Measurements from ENCODE around the gene TMBIM1.

TMBIM1 gene

GRCh38 chr2:218272531-218273212, 19.6 kb downstream of the TMBIM1 start:
- peak; percentile 70 for DNase-seq (ENCODE audit: low read depth)

DNA sequence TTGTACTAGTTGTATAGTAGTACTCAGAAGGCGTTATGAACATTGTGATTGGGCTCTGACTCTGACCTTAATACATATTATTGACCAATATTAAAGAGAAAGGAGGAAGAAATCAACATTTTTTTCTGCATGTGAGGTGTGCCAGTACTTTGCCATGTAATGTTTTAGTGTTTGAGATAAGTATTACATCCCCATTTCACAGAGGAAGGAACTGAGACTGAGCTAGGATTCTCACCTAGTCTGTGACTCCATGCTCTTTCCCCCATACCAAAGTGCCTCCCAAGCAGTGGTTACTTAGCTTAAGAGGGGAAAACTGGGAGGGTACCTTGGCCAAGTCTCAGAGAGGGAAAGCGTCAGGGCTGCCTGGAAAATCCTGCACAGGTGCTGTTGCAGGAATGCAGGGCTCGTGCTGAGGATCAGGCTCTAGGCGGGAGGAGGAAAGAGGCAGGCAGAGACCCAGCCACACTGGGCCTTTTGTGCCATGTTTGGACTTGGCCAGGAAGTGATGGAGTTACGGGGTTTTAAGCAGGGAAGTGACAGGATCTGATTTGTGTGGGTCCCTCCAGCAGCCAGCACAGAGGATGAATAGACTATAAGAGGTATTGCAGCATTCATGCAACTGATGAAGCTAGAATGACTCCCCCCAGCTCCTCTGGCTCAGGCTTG, 20.3 kb downstream of the TMBIM1 start:
- DNase-seq (ENCODE audit: low read depth), result no peak

- DNase-seq (ENCODE audit: low read depth), result no peak
Observed at GRCh38 chr2:218271487-218271797, 20.9 kb downstream of the TMBIM1 start.

DNA sequence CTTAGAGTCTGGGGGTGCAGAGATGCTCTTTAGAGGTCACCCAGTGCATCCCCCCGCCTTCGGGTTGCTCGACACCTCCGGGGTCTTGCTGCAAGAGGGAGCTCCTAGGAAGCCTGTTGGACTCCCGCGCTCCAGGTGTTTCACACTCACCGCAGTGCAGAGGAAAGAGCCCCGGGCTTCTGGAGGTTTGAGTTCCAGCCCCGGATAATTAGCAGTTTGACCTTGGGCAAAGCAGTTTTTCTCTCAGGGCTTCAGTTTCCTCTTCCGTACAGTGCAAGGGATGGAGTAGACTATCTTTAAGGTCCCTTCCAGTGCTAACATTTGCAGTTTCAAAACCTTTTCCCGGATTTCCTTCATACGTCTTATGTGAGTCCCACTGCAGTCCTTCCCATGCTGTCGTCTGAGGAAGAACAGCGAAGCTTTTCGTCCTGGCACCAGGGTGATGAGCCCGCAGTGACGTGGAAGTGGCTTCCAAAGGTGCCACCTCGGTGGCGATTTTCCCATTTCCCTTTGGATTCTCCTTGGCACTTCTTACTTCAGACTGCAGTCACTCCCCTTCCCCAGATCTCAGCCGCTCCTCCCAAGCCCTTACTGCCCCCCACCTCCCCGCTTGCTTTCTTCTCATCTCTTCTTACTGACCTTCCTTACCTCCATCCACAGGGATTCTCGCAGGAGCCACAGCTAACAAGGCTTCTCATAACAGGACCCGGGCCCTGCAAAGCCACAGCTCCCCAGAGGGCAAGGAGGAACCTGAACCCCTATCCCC, 21.4 kb downstream of the TMBIM1 start:
- DNase-seq (ENCODE audit: low read depth), result no peak

GRCh38 chr2:218269900-218270720, 22.2 kb downstream of the TMBIM1 start, which contains the start of the genes AAMP and PNKD:
Gene AAMP (minus strand): TSS chr2:218270137. CDS start chr2:218270086, 51 bp downstream.
Gene PNKD (plus strand): TSS chr2:218270519. CDS start chr2:218270536, 17 bp downstream.
- DNase-seq (ENCODE audit: low read depth), result peak; percentile 95

DNA sequence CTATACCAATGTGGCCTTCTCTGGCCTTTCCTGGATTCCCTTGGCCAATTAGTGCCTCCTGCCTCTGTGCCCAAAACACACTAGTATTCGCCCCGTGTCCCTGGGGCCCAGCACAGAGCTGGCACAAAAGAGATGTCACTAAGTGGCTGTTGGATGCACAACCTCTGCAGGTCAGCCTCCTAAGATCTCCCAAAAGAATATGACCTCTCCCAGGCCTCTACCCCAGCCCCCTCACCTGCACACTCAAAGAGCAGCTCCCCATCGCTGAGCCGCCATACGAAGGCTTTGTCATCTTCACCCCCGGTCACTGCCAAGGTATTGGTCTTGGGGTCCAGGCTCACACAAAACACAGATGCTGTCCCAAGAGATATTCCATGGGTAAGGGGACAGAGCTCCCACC, 25.0 kb downstream of the TMBIM1 start:
- DNase-seq (ENCODE audit: low read depth), result no peak

DNA sequence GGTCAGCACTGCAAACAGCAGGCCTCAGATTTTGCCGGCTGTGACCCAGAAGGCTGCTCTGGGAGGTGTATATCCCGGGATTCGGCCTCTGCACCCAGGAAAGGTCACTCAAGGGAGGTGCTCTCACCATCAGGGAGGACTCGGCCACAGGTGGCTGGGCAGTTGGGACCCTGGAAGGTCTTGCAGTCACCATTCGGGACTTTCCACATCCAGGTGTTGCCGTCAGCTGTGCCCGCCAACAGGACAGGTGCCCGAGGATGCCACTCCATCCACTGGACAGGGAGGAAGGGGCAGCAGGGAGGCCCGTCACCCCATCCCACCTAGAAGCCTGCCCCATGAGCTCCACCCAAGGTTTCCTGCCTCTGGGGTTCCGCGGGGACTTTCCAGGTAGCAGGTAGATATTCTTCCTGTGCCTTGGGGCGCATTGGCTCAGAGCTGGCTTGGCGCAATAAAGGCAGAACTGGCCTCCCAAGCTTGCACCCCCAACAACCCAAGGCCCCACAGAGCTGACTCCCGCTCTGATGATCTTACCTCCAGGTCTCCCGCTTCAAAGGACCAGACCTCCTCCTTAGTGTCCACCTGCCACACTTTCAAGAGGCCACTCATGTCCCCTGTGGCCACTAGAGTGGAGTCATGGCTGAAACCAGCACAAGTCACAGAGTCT, 25.9 kb downstream of the TMBIM1 start:
- DNase-seq (ENCODE audit: low read depth), result no peak

- DNase-seq (ENCODE audit: low read depth), result no peak
Observed at GRCh38 chr2:218265626-218266025, 26.7 kb downstream of the TMBIM1 start.

DNA sequence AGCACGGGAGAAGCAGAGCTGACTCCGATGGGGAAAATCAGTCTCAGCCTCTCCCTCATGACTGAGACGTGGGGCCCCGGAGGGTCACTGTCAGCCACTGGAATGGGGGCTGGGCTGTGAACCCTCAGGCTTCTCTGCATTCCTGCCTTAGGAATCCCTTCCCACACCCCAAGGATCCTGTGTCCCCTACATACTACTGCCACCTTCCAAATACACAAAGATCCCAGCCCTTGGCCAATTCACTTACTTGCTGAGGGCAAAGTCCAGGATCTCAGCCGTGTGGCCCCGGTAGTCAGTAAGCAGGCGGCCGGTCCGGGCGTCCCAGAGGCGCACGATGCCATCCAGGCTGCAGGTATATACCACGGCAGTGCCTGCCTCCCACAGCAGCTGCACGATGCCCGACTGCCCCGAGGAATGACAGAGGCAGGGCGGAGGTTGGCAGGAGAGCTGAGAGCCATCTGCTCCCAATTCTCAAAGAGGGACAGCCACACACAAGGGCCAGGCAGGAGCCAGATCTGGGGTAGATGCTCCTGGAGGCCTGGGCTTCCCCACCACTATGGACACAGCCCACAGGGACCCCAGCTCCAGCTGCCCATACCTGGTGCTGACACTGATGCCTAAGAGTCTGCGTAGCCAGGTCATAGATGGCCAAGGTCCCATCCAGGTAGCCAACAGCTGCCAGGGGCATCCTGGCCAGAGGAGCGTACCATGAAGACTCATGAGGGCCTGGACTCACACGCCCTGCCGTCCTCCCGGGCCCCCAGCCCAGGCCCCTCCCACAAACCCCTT, 27.3 kb downstream of the TMBIM1 start:
- no peak for DNase-seq (ENCODE audit: low read depth)

DNA sequence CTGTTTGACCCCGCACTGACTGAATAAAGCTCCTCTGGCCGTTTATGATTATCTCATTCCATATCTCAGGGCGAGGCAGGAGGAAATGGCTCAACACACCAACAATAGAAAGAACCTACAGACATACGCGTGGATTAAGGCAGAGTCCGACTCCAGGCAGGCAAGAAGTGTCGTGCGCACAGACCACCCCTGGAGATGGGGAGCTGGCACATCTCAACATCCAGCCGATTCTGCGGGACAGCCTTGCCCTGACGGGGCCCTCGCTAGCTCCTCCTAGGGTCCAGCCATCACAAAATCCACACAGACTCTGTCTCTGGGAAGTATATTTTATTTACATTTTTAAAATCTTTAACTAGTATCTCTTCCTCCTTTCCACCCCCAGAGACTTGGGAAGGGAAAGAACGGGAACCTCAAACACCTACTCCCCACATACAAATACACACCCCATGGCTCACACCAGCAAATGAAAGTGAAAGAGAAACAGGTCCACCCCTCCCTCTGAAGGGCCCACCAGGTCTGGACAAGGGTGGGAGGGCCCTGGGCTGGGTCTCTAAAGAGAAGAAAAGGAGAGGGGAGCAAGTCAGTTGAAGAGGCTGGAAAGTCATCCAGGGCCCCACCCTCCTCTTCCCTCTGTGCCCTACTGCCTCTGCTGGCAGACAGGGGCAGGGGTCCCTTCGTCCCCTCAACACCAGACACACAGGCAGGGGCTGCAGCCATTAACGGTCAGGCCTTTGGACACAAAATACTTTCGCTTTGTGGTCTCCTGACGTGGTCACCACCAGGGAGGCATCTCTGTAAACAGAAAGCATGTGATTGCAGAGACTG, 28.3 kb downstream of the TMBIM1 start:
- DNase-seq (ENCODE audit: low read depth), result no peak

- DNase-seq (ENCODE audit: low read depth), result no peak
Observed at GRCh38 chr2:218262631-218263586, 29.4 kb downstream of the TMBIM1 start.

- no peak for DNase-seq (ENCODE audit: low read depth)
Observed at GRCh38 chr2:218262237-218262600, 30.1 kb downstream of the TMBIM1 start.

GRCh38 chr2:218261423-218262236, 30.7 kb downstream of the TMBIM1 start:
- DNase-seq (ENCODE audit: low read depth), result no peak

DNA sequence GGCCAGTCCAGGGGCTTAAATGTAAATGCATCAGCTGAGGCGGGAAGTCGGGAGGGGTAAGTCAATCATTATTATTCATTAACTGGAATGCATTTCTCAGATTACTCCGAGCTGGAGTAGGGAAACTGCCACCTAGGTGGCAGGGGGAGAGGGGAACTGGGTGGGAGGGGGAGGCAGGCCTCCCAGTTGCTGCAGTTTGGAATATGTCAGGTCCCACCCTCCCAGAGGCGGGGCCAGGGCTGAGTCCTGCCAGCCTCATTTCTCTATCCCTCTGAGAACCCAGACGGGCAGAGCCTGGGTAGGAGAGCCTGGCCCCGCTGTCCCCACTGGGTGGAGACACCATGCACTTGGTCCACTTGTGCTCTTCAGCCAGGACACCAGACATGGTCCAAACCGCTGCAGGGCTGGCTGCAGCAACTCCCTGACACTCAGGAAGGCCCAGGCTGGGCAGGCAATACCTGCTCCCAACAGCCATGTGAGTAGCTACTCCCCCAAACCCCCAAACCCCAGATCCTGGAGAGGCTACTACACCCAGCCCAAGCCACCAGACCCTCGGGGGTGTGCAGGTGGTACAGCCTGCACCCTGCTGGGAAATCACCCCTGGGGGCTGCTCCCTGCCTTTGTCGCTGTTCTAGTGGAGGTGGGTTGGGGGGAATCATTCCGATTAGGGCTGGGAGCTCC, 31.4 kb downstream of the TMBIM1 start, which contains the start of gene GPBAR1:
Gene GPBAR1, plus strand, starts transcription at position 274 of the 681 bp plus-strand sequence. CDS start 1,710 bp downstream, outside the sequence.
- no peak for DNase-seq (ENCODE audit: low read depth)

GRCh38 chr2:218260166-218260565, 32.1 kb downstream of the TMBIM1 start:
- DNase-seq (ENCODE audit: low read depth), result no peak

GRCh38 chr2:218259099-218259961, 33.0 kb downstream of the TMBIM1 start:
- DNase-seq (ENCODE audit: low read depth), result no peak

Measured in CMK (cell line).